ENCODE measurements around the gene SEC14L1.
A peak's percentile ranks its signal among the peaks of the same experiment; 100 is the strongest.
"Not testable (repeated sequence)": the region's sequence is repeated elsewhere in the genome, so short reads cannot be mapped to it uniquely, and the experiment has no call there.

The SEC14L1 gene

DNA sequence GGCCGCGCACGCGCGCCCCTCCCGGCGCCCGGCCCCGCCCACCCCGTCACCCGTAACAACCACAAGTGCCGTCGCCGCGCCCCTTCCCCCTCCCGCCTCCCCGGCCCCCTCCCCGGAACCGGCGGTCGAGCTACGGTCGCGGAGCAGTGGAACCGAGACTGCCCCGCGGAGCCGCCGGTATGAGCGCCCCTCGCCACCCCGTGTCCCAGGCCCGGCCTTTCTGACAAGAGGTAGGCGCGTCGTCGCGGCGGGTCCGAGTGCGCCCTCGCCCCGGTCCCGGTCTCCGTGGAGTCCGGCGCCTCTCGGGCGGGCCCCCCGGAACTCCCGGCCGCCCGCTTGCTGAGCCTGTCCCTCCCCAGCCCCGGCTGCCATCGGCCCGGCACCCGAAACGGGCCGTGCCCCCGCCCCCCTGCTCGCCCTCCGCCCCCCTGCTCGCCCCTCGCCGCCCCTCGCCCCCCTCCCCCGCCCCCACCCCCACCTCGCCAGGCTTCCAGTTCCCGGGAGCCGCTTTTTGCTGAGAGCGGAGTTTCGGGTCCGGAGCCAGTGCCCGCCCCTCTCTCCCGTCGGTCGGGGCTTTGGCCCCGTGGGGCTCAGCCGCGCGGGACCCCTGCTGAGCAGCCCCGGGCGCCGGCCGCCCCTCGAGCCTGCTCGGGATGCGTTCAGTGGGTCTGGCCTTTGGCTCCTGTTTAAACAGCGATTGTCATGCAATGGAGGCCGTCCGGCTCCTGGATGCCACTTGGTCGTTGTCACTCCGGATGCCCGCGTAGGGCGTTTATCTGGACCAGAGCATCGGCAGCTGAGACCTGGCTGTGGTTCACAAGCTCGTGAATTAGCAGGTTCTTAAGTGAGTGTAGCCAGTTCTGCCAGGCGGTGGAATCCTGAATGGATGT is at the start of gene SEC14L1:
SEC14L1 (plus strand) TSS at position 92 of the 890 bp plus-strand sequence. CDS start 2,628 bp downstream, outside the sequence.
- DNase-seq (ENCODE audit: low read depth, low spot score), result peak; percentile 68

DNA sequence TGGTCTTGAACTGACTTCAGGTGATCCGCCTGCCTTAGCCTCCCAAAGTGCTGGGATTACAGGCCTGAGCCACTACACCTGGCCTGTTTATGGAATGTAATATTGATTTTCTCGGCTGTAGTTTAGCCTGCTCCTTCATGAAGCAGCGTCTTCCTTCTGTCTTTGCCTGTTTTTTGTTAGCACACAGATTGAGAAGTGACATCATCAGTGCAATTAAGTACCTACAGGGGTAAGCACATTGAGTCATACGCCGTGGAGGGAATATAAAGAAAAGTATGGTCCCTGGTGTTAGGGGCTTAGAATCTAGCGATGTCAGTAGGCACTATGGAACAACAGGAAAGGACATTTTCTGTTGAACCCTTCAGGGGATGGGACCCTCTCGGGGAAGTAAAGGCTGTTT is 48.7 kb upstream of the SEC14L1 start:
- DNase-seq (ENCODE audit: low read depth, low spot score), result no peak

DNA sequence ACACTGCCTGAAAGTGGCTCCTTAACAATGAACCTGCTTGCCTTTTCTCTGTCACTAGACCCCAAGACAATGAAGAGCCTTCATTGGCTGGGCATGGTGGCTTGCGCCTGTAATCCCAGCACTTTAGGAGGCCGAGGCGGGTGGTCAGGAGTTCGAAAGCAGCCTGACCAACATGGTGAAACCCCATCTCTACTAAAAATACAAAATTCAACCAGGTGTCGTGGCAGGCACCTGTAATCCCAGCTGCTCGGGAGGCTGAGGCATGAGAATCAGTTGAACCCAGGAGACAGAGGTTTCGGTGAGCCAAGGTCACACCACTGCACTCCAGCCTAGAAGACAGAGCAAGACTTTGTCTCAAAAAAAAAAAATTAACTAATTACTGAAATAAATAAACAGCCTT is 45.3 kb upstream of the SEC14L1 start:
- no peak for DNase-seq (ENCODE audit: low read depth, low spot score)

DNA sequence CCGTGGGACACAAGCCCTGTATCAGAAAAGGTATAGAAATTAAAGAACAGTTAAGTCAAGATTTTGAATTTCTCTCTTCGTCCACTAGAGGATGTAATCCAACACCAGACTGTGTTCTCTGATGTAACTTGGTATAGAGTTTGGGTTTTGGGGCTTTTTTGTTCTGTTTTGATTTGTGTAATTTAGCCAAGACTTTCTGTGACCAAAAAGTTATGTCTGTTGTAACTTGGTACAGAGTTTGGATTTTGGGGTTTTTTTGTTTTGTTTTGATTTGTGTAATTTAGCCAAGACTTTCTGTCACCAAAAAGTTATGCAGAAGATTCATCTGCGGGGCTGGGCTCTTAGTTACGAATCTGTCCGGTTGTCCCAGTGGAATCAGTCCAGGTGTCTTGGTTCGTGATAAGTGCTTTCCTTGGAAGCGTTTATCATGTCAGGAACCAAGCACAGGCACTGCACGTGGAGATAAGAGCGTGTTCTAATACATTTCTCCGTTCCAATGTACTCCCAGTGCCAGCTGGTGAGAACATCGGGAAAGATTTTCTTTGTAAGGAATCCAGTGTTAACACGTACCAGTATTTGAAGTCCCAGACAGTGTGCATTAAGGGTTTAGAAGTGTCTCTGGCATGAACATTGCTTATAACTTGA is 44.1 kb upstream of the SEC14L1 start:
- peak; percentile 57 for DNase-seq (ENCODE audit: low read depth, low spot score)

DNA sequence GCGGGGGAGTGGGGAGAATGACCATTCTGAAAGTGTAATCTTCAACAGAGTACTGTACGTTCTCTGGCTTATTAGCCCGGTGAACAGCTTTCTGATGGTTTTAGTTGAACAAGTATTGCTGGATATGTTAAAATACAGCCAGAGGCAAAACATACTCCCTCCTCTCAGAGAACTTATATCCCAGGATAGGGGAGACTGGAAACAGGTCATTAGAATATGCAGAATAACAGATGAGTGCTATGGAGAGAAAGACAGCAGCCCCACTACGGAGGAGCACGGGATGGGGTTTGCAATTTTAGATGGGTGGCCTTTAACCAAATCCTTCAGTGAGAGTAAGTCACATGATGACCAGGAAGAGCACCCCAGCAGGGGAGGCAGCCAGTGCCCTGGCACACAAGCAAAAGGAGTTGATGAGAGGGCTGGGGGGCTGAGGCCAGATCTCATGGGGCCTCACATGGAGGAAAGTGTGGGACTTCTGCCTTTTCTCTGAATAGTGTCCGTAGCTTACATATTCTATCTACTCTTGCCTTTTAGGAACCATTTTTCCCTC is 43.1 kb upstream of the SEC14L1 start:
- no peak for DNase-seq (ENCODE audit: low read depth, low spot score)

DNA sequence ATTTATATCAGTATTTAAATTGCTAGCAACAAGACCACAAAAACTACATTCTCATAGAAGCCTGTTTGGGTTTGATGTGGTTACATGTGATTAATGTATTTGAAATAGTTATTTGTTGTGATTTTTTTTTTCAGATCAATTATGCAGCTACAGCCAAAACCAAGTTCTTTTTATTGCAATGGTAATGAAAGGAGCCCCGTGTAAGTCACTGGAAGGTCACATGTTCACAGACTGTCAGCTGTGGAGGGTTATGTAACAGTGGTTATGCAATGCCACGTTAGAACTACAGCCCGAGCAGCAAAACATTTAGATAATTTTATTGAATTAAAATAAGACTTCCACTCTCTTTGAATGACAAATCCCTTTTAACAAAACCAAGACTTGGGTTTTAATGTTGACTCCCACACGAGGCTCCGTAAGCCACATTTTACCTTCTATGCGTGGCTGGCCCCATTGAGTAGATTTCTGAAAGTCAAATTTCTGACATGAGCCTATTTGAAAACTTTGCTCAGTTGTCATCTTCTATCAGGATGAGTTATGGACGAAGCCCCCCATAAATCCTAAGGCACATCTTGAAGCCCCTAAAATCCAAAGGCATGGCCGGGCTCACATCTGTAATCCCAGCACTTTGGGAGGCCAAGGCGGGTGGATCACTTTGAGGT is 41.8 kb upstream of the SEC14L1 start:
- DNase-seq (ENCODE audit: low read depth, low spot score), result peak; percentile 50

DNA sequence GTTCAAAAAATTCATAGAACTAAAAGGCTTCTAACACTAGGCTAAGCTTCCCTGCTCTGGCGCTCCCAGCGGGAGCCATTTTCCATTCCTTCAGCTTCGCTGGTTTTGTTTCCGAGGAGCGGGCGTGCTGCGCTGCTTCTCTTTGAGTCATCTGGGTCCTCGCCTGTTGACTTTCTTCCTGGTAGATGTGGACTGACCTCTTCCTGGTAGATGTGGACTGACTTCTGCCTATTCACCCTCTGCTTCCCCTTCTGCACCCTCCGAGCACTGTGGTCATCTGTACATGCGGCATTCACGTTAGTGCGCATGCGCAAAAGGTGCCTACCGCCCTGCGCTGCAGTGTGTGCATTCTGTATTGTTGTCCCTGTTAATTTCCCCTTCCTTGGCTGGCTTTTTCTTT is 40.8 kb upstream of the SEC14L1 start:
- no peak for DNase-seq (ENCODE audit: low read depth, low spot score)

DNA sequence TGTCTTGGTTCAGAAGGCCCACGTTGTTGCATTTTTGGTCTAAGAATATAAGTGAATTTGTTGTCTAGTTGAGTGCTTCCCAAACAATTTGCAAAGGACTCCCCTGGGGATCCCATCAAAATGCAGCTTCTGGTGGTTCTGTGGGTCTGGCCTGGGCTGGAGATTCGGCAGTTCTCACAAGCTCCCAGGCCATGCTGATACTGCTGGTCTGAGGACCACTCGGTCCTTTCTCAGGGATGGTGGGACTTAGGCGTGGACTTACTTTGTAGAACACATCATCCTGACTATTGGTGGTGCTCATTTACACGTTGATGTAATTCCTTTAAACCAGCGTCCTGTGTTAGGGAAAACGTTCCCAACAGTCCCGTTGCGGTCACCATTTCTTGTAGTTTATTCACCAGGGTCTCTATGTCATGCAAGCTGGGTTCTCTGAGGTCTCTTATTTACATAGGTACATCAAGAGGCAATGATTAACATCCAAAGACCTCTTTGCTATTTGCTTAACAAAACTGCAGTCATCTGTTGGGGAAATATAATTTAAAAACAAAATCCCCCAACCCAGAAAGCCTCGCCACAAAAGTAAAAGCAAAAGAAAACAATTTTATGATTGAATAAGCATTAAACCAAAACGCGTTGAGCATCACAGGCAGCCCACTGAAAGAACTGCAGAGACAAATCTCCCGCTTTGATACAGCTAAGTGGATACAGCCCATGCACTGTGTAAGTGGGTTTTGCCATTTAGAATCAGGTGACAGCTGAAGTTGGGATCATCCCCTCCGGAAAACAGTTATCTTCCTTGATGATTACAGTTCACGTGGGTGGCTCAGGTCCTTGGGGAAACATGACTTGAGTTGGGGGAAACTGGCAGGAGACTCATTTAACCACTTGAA is 39.0 kb upstream of the SEC14L1 start:
- DNase-seq (ENCODE audit: low read depth, low spot score), result no peak

DNA sequence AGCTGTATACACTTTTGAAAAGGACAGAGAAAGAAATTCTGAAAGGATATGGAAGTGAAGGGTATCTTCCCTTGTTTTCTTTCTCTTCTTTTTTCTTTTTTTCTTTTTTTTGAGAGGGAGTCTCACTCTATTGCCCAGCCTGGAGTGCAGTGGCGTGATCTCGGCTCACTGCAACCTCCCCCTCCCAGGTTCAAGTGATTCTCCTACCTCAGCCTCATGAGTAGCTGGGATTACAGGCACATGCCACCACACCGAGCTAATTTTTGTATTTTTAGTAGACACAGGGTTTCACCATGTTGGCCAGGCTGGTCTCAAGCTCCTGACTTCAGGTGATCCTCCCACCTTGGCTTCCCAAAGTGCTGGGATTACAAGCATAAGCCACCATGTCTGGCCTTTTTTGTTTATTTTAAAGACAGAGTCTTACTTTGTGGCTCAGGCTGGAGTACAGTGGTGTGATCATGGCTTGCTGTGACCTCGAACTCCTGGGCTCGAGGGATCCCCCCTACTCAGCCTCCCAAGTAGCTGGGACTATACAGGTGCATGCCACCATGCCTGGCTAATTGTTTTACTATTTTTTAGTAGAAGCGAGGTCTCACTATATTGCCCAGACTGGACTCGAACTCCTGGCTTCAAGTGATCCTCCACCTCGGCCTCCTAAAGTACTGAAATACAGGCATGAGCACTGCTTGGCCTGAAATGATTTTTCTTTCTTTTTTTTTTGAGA is 38.2 kb upstream of the SEC14L1 start:
- DNase-seq (ENCODE audit: low read depth, low spot score), result not testable (repeated sequence)

DNA sequence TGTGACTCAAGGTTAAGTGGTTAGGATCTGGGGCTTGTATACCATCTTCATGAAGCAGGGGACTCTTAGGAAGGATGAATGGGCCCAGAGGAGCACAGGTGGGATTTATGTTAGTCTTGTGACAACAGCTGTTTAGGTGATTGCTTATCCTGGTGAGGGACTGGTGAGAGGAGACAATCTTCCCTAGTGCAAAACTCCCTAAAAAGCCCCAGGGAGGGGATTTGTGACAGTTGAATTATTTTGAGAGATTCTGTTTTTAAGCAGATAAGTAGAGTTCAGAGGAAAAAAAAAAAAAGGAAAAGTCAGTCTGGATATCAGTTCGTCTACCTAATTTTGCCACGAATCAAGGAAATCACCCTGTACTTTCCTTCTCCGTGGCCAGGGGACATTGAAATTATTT is 35.1 kb upstream of the SEC14L1 start:
- no peak for DNase-seq (ENCODE audit: low read depth, low spot score)

DNA sequence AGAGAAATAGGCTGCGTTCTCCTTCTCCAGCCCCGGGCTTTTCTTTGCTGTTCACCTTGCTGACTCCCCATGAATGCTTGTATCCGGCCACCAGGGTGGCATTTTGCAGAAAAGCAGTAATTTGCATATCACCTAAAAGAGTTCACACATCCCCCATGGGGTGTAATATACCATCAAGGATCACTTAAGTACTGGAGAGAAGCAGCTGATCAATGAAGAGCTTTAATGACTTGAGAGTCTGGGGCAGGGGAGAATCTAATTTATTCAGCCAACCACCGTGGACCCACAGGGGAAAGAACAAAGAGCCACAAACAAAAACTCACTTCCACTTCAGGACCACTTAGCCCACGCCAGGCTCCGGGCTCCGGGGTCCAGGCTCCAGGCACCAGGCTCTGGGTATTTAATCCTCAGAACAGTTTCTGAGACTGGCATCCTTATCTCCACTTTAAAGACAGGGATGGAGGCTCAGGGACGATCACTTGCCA is 33.9 kb upstream of the SEC14L1 start:
- DNase-seq (ENCODE audit: low read depth, low spot score), result no peak

DNA sequence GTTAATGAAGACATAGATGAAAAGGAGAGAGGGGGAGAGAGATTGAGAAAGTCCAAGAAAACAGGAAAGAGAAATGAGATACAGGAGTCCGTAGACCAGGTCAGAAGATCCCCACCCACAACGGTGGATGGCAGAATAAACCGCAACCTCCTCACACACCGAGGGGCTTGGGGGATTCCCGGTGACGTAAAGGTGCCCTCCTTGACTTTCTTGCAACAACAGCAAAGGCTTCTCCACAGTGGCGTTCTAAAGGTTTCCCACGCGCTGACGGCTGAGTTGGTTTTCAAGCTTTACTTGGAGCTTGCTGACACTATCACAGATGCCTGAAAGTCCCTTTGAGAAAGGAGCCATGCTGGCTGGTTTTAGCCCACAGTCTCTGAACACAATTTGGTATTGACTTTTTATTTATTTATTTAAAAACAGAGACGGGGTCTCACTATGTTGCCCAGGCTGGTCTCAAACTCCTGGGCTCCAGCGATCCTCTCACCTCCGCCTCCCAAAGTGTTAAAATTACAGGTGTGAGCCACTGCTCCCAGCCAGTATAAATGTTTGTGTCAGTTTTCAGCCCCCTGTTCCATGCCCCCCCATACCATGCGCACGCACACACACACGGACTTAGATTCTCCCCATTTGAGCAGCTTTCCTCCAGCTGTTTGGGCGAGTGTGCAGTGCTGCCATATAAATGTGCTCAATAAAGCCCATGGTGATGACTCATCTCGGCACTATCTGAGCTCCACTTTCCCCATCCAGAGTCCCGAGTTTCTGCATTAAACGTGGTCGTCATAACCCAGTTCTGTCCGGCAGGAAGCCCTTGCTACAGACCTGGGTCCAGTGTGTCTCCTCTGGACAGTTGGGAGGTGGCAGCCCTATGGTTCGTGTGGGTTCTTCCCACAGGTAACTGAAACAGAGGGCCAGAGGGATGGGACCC is 33.0 kb upstream of the SEC14L1 start:
- DNase-seq (ENCODE audit: low read depth, low spot score), result no peak

DNA sequence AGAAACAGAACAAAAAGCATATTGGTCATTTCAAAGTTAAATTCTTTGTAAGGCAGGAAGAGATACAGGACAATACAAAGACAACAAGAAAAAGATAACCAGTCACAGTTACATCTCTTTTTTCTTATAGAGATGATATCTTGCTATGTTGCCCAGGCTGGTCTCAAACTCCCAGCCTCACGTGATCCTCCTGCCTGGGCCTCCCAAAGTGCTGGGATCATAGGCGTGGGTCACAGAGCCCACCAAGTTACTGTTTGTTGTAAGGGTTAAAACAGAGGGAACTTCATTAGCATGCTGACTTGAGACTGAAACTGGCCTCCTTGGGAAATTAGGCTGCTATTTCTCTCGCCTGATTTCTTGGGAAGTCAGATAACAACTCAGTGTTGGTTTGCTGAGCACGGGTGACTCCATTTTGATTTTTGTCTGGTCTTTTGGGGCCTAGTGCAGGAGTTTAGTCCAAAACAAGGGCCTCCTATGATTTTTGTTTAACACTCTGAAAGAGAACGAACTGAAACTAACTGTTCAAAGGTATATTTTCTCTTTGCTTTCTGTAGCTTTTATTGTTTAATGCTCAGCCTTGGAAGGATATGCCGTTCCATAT is 31.5 kb upstream of the SEC14L1 start:
- DNase-seq (ENCODE audit: low read depth, low spot score), result no peak

DNA sequence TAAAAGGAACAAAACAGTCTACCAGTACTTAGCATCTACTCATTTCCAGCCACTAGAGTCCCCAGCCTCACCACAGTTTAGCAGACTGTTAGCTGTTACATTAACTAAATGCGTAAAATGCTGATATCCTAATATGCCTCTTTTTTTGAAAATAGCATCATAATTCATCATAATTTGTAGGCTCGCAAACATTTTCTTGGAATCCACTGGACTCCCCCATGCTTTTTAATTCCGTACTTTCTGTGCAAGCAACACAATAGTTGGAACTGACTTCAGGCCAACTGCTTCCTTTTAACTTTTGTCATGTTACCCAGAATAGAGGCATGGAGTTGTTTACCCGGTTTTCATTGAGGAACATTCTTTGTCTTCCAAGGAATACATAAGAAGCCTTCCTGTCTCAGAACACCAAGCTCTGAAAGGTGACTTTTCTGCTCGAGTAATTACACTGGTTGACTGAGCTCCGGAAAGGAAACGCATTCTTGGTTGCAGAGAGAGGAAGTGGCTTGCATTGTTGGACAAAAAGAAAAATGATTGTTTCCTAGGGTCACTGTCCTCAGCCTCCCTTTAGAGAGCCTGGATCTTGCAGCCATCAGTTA is 30.9 kb upstream of the SEC14L1 start:
- DNase-seq (ENCODE audit: low read depth, low spot score), result peak; percentile 76

DNA sequence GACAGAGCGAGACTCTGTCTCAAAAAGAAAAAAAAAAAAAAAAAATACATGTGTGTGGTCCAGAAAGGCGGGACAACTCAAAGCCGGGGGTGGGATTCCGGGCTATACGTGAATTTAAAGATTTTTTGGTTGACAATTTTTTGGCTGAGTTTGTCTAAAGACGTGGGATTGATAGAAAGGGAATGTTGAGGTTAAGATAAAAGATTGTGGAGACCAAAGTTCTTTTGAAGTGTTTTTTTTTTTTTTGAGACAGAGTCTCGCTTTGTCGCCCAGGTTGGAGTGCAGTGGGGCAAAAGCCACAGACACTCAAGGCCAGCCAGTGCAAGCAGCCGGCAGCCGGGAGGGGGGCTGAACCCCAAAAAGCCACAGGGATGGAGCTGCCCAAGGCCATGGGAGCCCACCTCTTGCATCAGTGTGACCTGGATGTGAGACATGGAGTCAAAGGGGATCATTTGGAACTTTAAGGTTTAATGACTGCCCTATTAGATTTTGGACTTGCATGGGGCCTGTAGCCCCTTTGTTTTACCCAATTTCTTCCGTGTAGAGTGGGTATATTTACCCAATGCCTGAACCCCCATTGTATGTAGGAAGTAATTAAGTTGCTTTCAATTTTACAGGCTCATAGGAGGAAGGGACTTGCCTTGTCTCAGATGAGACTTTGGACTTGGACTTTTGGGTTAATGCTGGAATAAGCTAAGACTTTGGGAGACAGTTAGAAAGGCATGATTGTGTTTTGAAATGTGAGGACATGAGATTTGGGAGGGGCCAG is 29.4 kb upstream of the SEC14L1 start:
- DNase-seq (ENCODE audit: low read depth, low spot score), result not testable (repeated sequence)

DNA sequence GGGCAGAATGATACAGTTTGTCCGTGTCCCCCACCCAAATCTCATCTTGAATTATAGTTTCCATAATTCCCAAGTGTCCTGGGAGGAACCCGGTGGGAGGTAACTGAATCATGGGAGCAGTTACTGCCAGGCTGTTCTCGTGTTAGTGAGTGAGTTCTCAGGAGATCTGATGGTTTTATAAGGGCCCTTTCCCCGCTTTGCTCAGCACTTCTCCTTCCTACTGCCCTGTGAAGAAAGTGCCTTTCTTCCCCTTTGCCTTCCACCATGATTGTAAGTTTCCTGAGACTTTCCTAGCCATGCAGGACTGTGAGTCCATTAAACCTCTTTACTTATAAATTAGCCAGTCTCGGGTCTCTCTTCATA is 28.9 kb upstream of the SEC14L1 start:
- no peak for DNase-seq (ENCODE audit: low read depth, low spot score)

DNA sequence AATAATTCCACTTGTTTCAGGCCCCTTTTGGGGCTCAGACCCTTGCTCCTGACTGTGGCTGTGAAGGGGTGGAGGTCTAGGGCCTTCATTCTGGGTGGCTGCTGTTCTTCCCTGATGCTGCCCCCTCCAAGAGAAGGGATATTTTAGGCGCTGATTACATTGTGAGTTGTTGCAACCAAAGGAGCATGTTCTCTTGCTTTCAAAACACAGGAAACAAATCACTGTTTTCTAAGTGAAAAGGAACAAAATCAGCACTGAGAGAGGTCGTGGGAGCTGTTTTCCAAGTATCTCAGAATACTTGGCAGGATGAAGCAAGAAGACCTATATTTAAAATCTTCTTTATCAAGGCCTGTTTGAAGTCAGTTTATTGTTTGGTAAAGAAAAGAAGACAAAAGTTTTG is 25.3 kb upstream of the SEC14L1 start:
- no peak for DNase-seq (ENCODE audit: low read depth, low spot score)

DNA sequence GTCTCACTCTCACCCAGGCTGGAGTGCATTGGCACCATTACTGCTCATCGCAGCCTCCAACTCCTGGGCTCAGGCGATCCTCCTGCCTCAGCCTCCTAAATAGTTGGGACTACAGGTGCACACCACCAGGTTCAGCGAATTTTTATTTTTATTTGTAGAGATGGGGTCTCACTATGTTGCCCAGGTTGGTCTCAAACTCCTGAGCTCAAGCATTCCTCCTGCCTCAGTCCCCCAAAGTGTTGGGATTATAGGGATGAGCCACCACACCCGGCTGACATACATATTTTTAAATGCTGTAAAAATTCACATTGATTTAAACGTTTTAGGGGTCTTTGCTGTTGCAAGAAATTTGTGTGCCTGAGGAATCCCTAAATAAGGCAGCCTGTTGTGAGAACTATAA is 24.8 kb upstream of the SEC14L1 start:
- DNase-seq (ENCODE audit: low read depth, low spot score), result no peak

Data from astrocyte of the hippocampus (primary cell).